PC-9 (cell line): Measurements from ENCODE around the gene PRR15L. TPM values are rescaled to one million over a fixed set of nuclear protein-coding genes. Genes with fewer than 3 reads are reported as not detected.
A peak's percentile ranks its signal among the peaks of the same experiment; 100 is the strongest.

Experiments used
- Bru-seq: library from RNA; stranded (reverse); fragments of 400-500 nt; gene quantifications from one replicate; lab custom pipeline; 2021; lab: Mats Ljungman, UMichigan
- BruChase-seq, 2 experiments: library from RNA; stranded (reverse); fragments of 400-500 nt; gene quantifications; one replicate each; lab custom pipeline; 2021; lab: Mats Ljungman, UMichigan
- BruUV-seq: library from RNA; stranded (reverse); fragments of 400-500 nt; replicated peaks from 2 replicates; lab custom pipeline; 2021; lab: Mats Ljungman, UMichigan
- CTCF ChIA-PET: fragments of 300-600 bp; sonication (Branson Sonifier 250); formaldehyde crosslinking; loops from one replicate; lab custom pipeline; 2022; ENCODE audit warnings: antibody characterized with exemption; lab: Charles Lee
- POLR2A ChIA-PET: fragments of 300-600 bp; sonication (Branson Sonifier 250); formaldehyde crosslinking; loops from one replicate; lab custom pipeline; 2022; ENCODE audit warnings: antibody characterized with exemption; ENCODE audit not compliant: unreplicated experiment; lab: Charles Lee
- DNase-seq, 2 experiments: peaks; one replicate each; pipeline versions ENCODE4 v3.0.0 to v3.0.0-alpha.2; 2015 to 2022; ENCODE audit warnings: mixed read lengths in 1 of 2
- H2AFZ ChIP-seq: fragments of 200-600 bp; sonication (generic); 2 replicates; pipeline ENCODE4 v1.8.1; 2017; ENCODE audit warnings: antibody characterized with exemption
- H3F3A ChIP-seq: fragments of 200-600 bp; sonication (generic); 2 replicates; pipeline ENCODE4 v1.8.1; 2017; ENCODE audit warnings: antibody characterized with exemption, mild to moderate bottlenecking, low read depth; ENCODE audit not compliant: insufficient read depth
- H3K27ac ChIP-seq: fragments of 200-600 bp; sonication (generic); 2 replicates; pipeline ENCODE4 v1.6.1; 2016; ENCODE audit warnings: mixed run types
- H3K27me3 ChIP-seq: fragments of 200-600 bp; sonication (generic); 2 replicates; pipeline ENCODE4 v1.6.1; 2016; ENCODE audit warnings: low read depth, mixed run types; ENCODE audit not compliant: insufficient read depth
- H3K36me3 ChIP-seq: fragments of 200-600 bp; sonication (generic); 2 replicates; pipeline ENCODE4 v1.6.1; 2016; ENCODE audit warnings: low read depth, mixed run types
- H3K4me1 ChIP-seq: fragments of 200-600 bp; sonication (generic); replicated peaks from 2 replicates; pipeline ENCODE4 v1.6.1; 2016; ENCODE audit warnings: mixed run types; ENCODE audit not compliant: insufficient read depth
- H3K4me2 ChIP-seq: fragments of 200-600 bp; sonication (generic); 2 replicates; pipeline ENCODE4 v1.6.1; 2017; ENCODE audit warnings: mixed run types
- H3K4me3 ChIP-seq: fragments of 200-600 bp; sonication (generic); 2 replicates; pipeline ENCODE4 v1.6.1; 2016; ENCODE audit warnings: mixed run types
- H3K79me2 ChIP-seq: fragments of 200-600 bp; sonication (generic); 2 replicates; pipeline ENCODE4 v1.6.1; 2017; ENCODE audit warnings: low read depth, mixed run types
- H3K9me2 ChIP-seq: fragments of 200-600 bp; sonication (generic); 2 replicates; pipeline ENCODE4 v1.8.1; 2017; ENCODE audit warnings: mild to moderate bottlenecking; ENCODE audit not compliant: insufficient read depth
- H3K9me3 ChIP-seq: fragments of 200-600 bp; sonication (generic); 2 replicates; pipeline ENCODE4 v1.8.1; 2016; ENCODE audit warnings: low read depth; ENCODE audit not compliant: insufficient read depth
- H4K20me1 ChIP-seq: fragments of 200-600 bp; sonication (generic); 2 replicates; pipeline ENCODE4 v1.8.1; 2017; ENCODE audit not compliant: insufficient read depth
- EZH2 ChIP-seq: fragments of 200-600 bp; sonication (generic); IDR thresholded peaks from 2 replicates; pipeline ENCODE4 v1.8.0; 2017; ENCODE audit warnings: antibody characterized with exemption, low read depth
- intact Hi-C: fragments of 100-400 bp; cut with micrococcal nuclease; formaldehyde crosslinking; loops from one replicate; pipeline ENCODE4 v1.10.0; 2022; ENCODE audit not compliant: unreplicated experiment
- long read RNA-seq: library from polyadenylated mRNA; stranded (forward); transcript quantifications from one replicate; pipeline ENCODE4 v2.0.0, GENCODE V29; 2022
- total RNA-seq: library from RNA; stranded (reverse); gene quantifications from 2 replicates; pipeline ENCODE4 v1.2.3, GENCODE V29; 2021
- TF ChIP-seq, protein P1 (sequence below): fragments of 200-600 bp; sonication (generic); conservative IDR thresholded peaks from 2 replicates; pipeline ENCODE4 v1.6.1; 2017; ENCODE audit warnings: mixed run types, antibody characterized with exemption, mild to moderate bottlenecking, moderate library complexity

Gene PRR15L, protein sequence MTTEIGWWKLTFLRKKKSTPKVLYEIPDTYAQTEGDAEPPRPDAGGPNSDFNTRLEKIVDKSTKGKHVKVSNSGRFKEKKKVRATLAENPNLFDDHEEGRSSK
- total RNA-seq (5.3 and 6.2 TPM in 2 replicates), Bru-seq, nascent RNA (percentile 40 among the genes with signal in this experiment), BruChase-seq, experiment 1, labeled RNA remaining after a 2-hour chase (percentile 55 among the genes with signal in this experiment), BruChase-seq, experiment 2, labeled RNA remaining after a 6-hour chase (percentile 37 among the genes with signal in this experiment)
- long read RNA-seq, transcript PRR15L-201 (2 exons, 1,519 nt), result major isoform, 5 of 7 reads
- long read RNA-seq, partial matches to known transcripts, result 0 of 7 reads
- long read RNA-seq, other reads (novel, unspliced or antisense), result 2 of 7 reads

DNA sequence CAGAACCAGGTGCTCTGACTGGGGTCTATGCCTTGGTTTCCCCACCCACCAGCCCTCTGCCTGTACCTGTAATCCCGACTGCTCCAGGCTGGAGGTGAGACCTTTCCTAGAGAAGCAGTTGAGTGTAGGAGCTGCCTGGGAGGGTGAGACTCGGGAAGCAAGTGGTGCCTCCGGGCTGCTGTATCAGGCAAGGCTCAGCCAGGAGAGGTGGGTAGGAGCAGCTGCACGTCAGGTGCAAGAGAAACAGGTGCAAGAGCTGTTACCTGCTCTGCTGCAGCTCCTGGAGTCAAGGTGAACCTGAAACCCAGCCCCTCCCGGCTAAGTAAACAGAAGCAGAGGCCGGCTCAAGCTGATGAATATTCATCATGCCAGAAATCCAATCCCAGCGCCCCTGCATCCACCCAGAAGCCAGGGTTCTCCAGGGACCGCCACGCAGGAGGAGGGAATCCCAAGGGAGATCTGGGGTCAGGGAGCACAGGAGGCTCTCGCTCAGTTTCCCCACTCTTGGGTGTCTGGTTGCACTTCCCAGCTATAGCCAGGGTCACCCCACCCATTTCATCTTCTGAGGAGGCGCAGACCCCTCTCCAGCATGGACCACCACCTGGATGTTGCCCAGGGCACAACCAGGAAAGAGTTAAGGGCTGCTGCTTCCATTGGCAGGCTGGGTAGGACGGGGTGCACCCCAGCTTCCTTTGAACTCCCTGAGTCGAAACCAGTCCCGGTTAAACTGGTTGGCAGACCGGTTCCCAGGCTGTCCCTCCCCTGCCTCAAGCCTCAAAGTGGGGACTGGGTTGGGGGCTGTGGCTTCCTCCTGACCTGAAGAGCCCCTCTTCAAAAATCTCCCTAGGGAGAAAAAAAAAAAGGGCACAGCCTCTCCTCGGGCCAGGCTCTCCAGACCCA lies at the start of gene PRR15L:
TSS of gene PRR15L (minus strand) at position 293 of the 900 bp plus-strand sequence. CDS start 4,649 bp downstream, outside the sequence.
- Histone ChIP-seq H4K20me1 (no peaks in the 10 kb centered on the region), H3F3A (peaks cover 24% of the 10 kb centered on the region; the same call in 1 of the 2 replicates), H3K4me1 (peaks cover 62% of the 10 kb centered on the region), H3K79me2 (peaks cover 25% of the 10 kb centered on the region; the same call in 1 of the 2 replicates), H3K36me3 (no peaks in the 10 kb centered on the region), H3K4me2 (peak within 1 kb of the TSS; percentile 88), H3K9me3 (no peaks in the 10 kb centered on the region), H2AFZ (no peak within 1 kb of the TSS), H3K27me3 (no peaks in the 10 kb centered on the region), H3K9me2 (no peaks in the 10 kb centered on the region), H3K27ac (peak within 1 kb of the TSS; percentile 88), H3K4me3 (peak within 1 kb of the TSS; percentile 48)
- ChIA-PET POLR2A (interaction anchor here (0.5 to 1.1 kb wide), 5 partner anchors 11 to 1689 kb away, joined by 4 to 24 read pairs (median 7); partner anchors contain the start of gene NFE2L1), CTCF (interaction anchor here (0.7 to 1.2 kb wide), 4 partner anchors 8 to 768 kb away, joined by 3 to 6 read pairs (median 4); partner anchors contain the start of gene CDK5RAP3)
- BruUV-seq, result no TSS peak
- no peak for TF ChIP-seq EZH2
- TF ChIP-seq, protein P1, sequence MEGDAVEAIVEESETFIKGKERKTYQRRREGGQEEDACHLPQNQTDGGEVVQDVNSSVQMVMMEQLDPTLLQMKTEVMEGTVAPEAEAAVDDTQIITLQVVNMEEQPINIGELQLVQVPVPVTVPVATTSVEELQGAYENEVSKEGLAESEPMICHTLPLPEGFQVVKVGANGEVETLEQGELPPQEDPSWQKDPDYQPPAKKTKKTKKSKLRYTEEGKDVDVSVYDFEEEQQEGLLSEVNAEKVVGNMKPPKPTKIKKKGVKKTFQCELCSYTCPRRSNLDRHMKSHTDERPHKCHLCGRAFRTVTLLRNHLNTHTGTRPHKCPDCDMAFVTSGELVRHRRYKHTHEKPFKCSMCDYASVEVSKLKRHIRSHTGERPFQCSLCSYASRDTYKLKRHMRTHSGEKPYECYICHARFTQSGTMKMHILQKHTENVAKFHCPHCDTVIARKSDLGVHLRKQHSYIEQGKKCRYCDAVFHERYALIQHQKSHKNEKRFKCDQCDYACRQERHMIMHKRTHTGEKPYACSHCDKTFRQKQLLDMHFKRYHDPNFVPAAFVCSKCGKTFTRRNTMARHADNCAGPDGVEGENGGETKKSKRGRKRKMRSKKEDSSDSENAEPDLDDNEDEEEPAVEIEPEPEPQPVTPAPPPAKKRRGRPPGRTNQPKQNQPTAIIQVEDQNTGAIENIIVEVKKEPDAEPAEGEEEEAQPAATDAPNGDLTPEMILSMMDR, result no peak
- DNase-seq, result peak; percentile 76 to 93
- intact Hi-C loops, result no loop called here

DNA sequence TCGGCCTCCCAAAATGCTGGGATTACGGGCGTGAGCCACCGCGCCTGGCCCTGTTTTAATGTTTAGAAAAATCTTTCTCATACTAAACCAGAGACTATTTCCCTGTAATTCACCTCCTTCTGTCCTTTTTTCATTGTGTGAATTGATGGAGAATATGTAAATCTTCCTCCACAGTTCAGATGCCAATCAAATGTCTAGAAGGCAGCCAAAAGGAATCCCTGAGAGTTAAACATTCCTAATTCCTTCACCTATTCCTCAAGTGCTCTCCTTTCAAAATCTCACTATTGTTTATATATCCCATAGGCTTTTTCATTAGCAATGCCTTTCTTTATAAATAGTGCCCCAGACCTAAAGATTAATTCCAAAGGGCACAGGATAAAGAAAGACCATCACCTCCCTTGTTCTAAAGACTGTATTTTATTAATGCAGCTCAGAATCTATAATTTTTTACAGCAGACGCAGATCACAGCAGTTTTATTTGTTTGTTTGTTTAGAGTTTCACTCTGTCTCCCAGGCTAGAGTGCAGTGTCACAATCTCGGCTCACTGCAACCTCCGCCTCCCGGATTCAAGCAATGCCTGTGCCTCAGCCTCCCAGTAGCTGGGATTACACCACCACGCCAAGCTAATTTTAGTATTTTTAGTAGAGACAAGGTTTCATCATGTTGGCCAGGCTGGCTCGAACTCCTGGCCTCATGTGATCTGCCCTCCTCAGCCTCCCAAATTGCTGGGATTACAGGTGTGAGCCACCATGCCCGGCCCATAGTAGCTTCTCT lies 49.4 kb upstream of the PRR15L start:
- Histone ChIP-seq H3K9me3 (no peaks in the 10 kb centered on the region), H3K27me3 (no peaks in the 10 kb centered on the region), H3K4me3 (no peak overlapping the region), H4K20me1 (no peaks in the 10 kb centered on the region), H3K9me2 (no peaks in the 10 kb centered on the region), H3K4me1 (peaks cover 24% of the 10 kb centered on the region), H3K36me3 (no peaks in the 10 kb centered on the region), H3K79me2 (no peaks in the 10 kb centered on the region), H3K4me2 (no peak overlapping the region), H3F3A (peaks cover 11% of the 10 kb centered on the region; the same call in 1 of the 2 replicates), H2AFZ (no peak overlapping the region), H3K27ac (no peak overlapping the region)
- CTCF ChIA-PET, result interaction anchor here (0.6 to 0.7 kb wide), 2 partner anchors 116 to 594 kb away, joined by 4 read pairs; no protein-coding TSS in a partner anchor
- BruUV-seq, result no TSS peak
- no peak for TF ChIP-seq EZH2
- TF ChIP-seq, protein P1, result no peak
- POLR2A ChIA-PET, result no interaction called here
- intact Hi-C loops, result no loop called here
- no peak for DNase-seq
